Liver (tissue), 3 donors: ENCODE measurements around the gene PPP1R14C.

Source experiments
- CTCF ChIP-seq: fragments of 150-350 bp; IDR thresholded peaks from 2 replicates; pipeline ENCODE4 v1.5.1; 2017; ENCODE audit warnings: improper control_type of control experiment, low read depth, low read length; ENCODE audit not compliant: missing input control
- MAX ChIP-seq: IDR thresholded peaks from 2 replicates; pipeline ENCODE4 v1.6.1; 2016; ENCODE audit warnings: antibody characterized with exemption
- RAD21 ChIP-seq, 2 donors: IDR thresholded peaks; 2 replicates each; pipeline ENCODE4 v1.6.1; 2016; ENCODE audit warnings: antibody characterized with exemption in 2 of 2, mild to moderate bottlenecking in 2 of 2
- ZBTB33 ChIP-seq: IDR thresholded peaks from 2 replicates; pipeline ENCODE4 v1.6.1; 2016; ENCODE audit warnings: antibody characterized with exemption
- TF ChIP-seq, protein P1 (sequence below): IDR thresholded peaks from 2 replicates; pipeline ENCODE4 v1.6.1; 2016; ENCODE audit warnings: antibody characterized with exemption, mild to moderate bottlenecking
- donor health status: healthy.
- donor health status: healthy.

DNA sequence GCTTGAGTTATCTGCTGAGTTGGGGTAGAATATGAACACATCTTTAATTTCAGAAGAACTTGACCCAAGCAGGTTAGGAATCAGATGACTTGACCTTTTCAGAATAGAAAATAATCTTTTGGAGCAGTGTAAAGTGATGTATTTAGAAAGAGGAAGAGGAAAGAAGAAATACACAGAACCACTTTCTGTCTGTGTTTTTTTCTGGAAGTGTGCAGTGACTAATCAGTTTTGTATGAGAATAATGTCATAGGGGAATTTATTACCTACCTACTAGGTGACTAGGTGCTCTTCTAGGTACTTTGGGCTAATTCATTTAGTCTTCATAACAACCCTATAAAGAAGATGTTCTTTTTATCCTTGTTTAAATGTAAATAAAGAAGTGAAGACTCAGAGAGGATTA, 3.0 kb downstream of the PPP1R14C start:
- TF ChIP-seq MAX (no peak), CTCF (no peak), RAD21 (IDR thresholded peaks at IDR 0.05) (no peak), ZBTB33 (no peak)
- TF ChIP-seq, protein P1, sequence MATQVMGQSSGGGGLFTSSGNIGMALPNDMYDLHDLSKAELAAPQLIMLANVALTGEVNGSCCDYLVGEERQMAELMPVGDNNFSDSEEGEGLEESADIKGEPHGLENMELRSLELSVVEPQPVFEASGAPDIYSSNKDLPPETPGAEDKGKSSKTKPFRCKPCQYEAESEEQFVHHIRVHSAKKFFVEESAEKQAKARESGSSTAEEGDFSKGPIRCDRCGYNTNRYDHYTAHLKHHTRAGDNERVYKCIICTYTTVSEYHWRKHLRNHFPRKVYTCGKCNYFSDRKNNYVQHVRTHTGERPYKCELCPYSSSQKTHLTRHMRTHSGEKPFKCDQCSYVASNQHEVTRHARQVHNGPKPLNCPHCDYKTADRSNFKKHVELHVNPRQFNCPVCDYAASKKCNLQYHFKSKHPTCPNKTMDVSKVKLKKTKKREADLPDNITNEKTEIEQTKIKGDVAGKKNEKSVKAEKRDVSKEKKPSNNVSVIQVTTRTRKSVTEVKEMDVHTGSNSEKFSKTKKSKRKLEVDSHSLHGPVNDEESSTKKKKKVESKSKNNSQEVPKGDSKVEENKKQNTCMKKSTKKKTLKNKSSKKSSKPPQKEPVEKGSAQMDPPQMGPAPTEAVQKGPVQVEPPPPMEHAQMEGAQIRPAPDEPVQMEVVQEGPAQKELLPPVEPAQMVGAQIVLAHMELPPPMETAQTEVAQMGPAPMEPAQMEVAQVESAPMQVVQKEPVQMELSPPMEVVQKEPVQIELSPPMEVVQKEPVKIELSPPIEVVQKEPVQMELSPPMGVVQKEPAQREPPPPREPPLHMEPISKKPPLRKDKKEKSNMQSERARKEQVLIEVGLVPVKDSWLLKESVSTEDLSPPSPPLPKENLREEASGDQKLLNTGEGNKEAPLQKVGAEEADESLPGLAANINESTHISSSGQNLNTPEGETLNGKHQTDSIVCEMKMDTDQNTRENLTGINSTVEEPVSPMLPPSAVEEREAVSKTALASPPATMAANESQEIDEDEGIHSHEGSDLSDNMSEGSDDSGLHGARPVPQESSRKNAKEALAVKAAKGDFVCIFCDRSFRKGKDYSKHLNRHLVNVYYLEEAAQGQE: no peak
